Esophagus muscularis mucosa (tissue), 4 donors: ENCODE results near the gene TGFBI.

Experiments
- EP300 ChIP-seq: sonication (generic); formaldehyde crosslinking; IDR thresholded peaks from one replicate; pipeline ENCODE4 v1.6.1; 2017; ENCODE audit warnings: antibody characterized with exemption
- POLR2A ChIP-seq: fragments of 450-650 bp; IDR thresholded peaks from one replicate; pipeline ENCODE4 v1.6.1; 2017; ENCODE audit warnings: antibody characterized with exemption, moderate library complexity, mild to moderate bottlenecking, low read depth
- POLR2AphosphoS5 ChIP-seq, 2 donors: sonication (generic); formaldehyde crosslinking; IDR thresholded peaks; one replicate each; pipeline ENCODE4 v1.6.1; 2017; ENCODE audit warnings: antibody characterized with exemption in 2 of 2
- TF ChIP-seq, protein P1 (sequence below), 3 experiments: fragments of 200-600 bp in 2 of 3; fragments of 450-650 bp in 1 of 3; sonication (generic) in 2 of 3; IDR thresholded peaks; one replicate each; pipeline ENCODE4 v1.5.1; 2017 to 2019; ENCODE audit warnings: antibody characterized with exemption in 3 of 3, mild to moderate bottlenecking in 2 of 3, moderate library complexity in 1 of 3

DNA sequence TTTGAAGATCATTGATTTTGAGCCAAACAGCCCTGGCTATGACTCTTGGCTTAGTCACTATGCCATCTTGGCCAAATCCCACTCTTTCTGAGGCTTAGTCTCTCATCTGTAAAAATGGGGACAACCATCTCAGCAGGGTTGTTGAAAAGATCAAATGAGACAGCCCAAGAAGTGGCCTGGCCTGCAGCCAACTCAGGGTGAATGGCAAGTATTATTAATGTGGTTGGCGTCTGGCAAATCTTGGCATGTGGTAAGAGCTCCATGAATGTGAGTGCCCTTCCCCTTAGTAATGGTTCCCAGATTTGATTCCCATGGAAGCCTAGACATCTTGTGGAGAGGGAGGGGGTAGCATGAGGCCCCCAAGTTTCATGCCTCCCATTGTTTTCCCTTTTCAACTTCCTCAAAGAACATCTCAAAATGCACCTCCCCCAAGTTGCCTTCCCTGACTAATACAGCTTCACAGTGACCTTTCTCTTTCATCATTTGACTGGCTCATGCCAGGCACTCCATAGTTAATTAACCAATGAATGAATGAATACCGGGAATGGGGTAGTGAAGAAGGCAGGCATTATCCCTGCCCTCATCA, 11.8 kb upstream of the TGFBI start:
- TF ChIP-seq, protein P1, sequence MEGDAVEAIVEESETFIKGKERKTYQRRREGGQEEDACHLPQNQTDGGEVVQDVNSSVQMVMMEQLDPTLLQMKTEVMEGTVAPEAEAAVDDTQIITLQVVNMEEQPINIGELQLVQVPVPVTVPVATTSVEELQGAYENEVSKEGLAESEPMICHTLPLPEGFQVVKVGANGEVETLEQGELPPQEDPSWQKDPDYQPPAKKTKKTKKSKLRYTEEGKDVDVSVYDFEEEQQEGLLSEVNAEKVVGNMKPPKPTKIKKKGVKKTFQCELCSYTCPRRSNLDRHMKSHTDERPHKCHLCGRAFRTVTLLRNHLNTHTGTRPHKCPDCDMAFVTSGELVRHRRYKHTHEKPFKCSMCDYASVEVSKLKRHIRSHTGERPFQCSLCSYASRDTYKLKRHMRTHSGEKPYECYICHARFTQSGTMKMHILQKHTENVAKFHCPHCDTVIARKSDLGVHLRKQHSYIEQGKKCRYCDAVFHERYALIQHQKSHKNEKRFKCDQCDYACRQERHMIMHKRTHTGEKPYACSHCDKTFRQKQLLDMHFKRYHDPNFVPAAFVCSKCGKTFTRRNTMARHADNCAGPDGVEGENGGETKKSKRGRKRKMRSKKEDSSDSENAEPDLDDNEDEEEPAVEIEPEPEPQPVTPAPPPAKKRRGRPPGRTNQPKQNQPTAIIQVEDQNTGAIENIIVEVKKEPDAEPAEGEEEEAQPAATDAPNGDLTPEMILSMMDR (IDR thresholded peaks at IDR 0.05): no peak
- no peak for TF ChIP-seq POLR2A
- no peak for TF ChIP-seq EP300
- TF ChIP-seq POLR2AphosphoS5 (IDR thresholded peaks at IDR 0.05): no peak
